Endothelial cell of umbilical vein (primary cell): ENCODE measurements around the gene HERPUD1. TPM values are rescaled to one million over a fixed set of nuclear protein-coding genes. Genes with fewer than 3 reads are reported as not detected.

Source experiments
- BruUV-seq: library from RNA; stranded (reverse); fragments of 400-500 nt; replicated peaks from 2 replicates; lab custom pipeline; 2021; lab: Mats Ljungman, UMichigan
- CTCF ChIA-PET: fragments of 300-600, 350-600 bp; sonication (Branson Sonifier 250); formaldehyde crosslinking; loops from one replicate; lab custom pipeline; 2021; ENCODE audit warnings: antibody characterized with exemption, inconsistent platforms; lab: Charles Lee
- POLR2A ChIA-PET: fragments of 300-600, 350-600 bp; sonication (Branson Sonifier 250); formaldehyde crosslinking; loops from one replicate; lab custom pipeline; 2021; ENCODE audit warnings: antibody characterized with exemption, inconsistent platforms; lab: Charles Lee
- DNase-seq: peaks from one replicate; pipeline ENCODE4 v3.0.0-alpha.2; 2011; ENCODE audit warnings: low read depth, low spot score
- FAIRE-seq: peaks from 2 replicates; lab custom pipeline; 2011; peaks lifted over from hg19 to GRCh38; lab: Jason Lieb, UNC
- H2AFZ ChIP-seq: 2 replicates; pipeline ENCODE4 v1.6.0; 2012; ENCODE audit warnings: low read depth, low read length, control low read depth, inconsistent platforms
- H3K27ac ChIP-seq: 2 replicates; pipeline ENCODE4 v1.5.1; 2011; ENCODE audit warnings: low read depth, mild to moderate bottlenecking, control low read depth, low read length, moderate library complexity; ENCODE audit not compliant: insufficient read depth
- H3K27me3 ChIP-seq, 2 experiments: 2 replicates each; pipeline versions ENCODE4 v1.6.0 to v1.6.1; 2011; ENCODE audit warnings: low read length in 2 of 2, mixed read lengths in 1 of 2; ENCODE audit not compliant: control insufficient read depth in 2 of 2, insufficient read depth in 2 of 2
- H3K36me3 ChIP-seq, 2 experiments: 2 replicates in 1 of 2; 3 replicates in 1 of 2; pipeline ENCODE4 v1.5.1; 2011; ENCODE audit warnings: low read length in 2 of 2, mild to moderate bottlenecking in 1 of 2, moderate library complexity in 1 of 2; ENCODE audit not compliant: control insufficient read depth in 2 of 2, insufficient read depth in 2 of 2; ENCODE audit errors: extremely low read depth in 1 of 2
- H3K4me1 ChIP-seq: 3 replicates; pipeline ENCODE4 v1.5.1; 2011; ENCODE audit warnings: mild to moderate bottlenecking, low read length; ENCODE audit not compliant: control insufficient read depth, insufficient read depth; ENCODE audit errors: extremely low read depth
- H3K4me2 ChIP-seq: 2 replicates; pipeline ENCODE4 v1.6.1; 2011; ENCODE audit warnings: low read length, control low read depth, mixed read lengths; ENCODE audit not compliant: insufficient read depth
- H3K4me3 ChIP-seq, 3 experiments: fragments of 200-600 bp in 1 of 3; sonication (generic), shearing (Covaris generic) in 1 of 3; replicated peaks in 1 of 3; 2 replicates each; pipeline ENCODE4 v1.5.1; 2011 to 2016; ENCODE audit warnings: control low read depth in 3 of 3, low read length in 3 of 3, mild to moderate bottlenecking in 2 of 3, inconsistent platforms in 1 of 3, low read depth in 1 of 3, moderate library complexity in 1 of 3; ENCODE audit not compliant: insufficient read depth in 1 of 3
- H3K79me2 ChIP-seq: 2 replicates; pipeline ENCODE4 v1.6.0; 2012; ENCODE audit warnings: low read length, inconsistent platforms; ENCODE audit not compliant: control insufficient read depth, insufficient read depth
- H3K9ac ChIP-seq: replicated peaks from 2 replicates; pipeline ENCODE3; 2011; ENCODE audit warnings: low read length, control low read depth; ENCODE audit not compliant: insufficient read depth; ENCODE audit errors: extremely low read depth
- H3K9me1 ChIP-seq: replicated peaks from 3 replicates; pipeline ENCODE4 v1.6.0; 2011; ENCODE audit warnings: mild to moderate bottlenecking, low read length; ENCODE audit not compliant: control insufficient read depth, insufficient read depth; ENCODE audit errors: extremely low read depth
- H3K9me3 ChIP-seq: replicated peaks from 2 replicates; pipeline ENCODE4 v1.5.1; 2012; ENCODE audit warnings: low read length, inconsistent platforms; ENCODE audit not compliant: control insufficient read depth, insufficient read depth
- H4K20me1 ChIP-seq: replicated peaks from 2 replicates; pipeline ENCODE3; 2011; ENCODE audit warnings: mild to moderate bottlenecking, low read length; ENCODE audit not compliant: control insufficient read depth, insufficient read depth; ENCODE audit errors: extremely low read depth
- EZH2 ChIP-seq: IDR thresholded peaks from 2 replicates; pipeline ENCODE4 v1.6.1; 2012; ENCODE audit warnings: borderline replicate concordance, low read depth, mild to moderate bottlenecking, moderate library complexity, low read length, inconsistent platforms; ENCODE audit not compliant: severe bottlenecking
- FOS ChIP-seq: IDR thresholded peaks from 2 replicates; pipeline ENCODE4 v1.6.1; 2011; ENCODE audit warnings: mild to moderate bottlenecking, low read length, moderate library complexity, borderline replicate concordance; ENCODE audit not compliant: insufficient read depth
- GATA2 ChIP-seq: IDR thresholded peaks from 2 replicates; pipeline ENCODE4 v1.7.0; 2011; ENCODE audit warnings: low read depth, mild to moderate bottlenecking, moderate library complexity, mixed read lengths, low read length; ENCODE audit not compliant: insufficient read length, insufficient read depth
- JUN ChIP-seq: IDR thresholded peaks from 2 replicates; pipeline ENCODE4 v1.6.1; 2011; ENCODE audit warnings: borderline replicate concordance, low read depth; ENCODE audit not compliant: insufficient read length, insufficient read depth
- MAX ChIP-seq: IDR thresholded peaks from 2 replicates; pipeline ENCODE4 v1.6.1; 2011; ENCODE audit not compliant: insufficient read depth, insufficient read length
- MYC ChIP-seq: IDR thresholded peaks from one replicate; pipeline ENCODE4 v1.6.1; 2011; ENCODE audit warnings: mild to moderate bottlenecking, low read depth, low read length
- POLR2A ChIP-seq: IDR thresholded peaks from 2 replicates; pipeline ENCODE4 v1.6.1; 2012; ENCODE audit warnings: low read depth, mild to moderate bottlenecking, control low read depth, low read length
- POLR2AphosphoS5 ChIP-seq: IDR thresholded peaks from 2 replicates; pipeline ENCODE4 v1.6.1; 2012; ENCODE audit warnings: low read depth, mild to moderate bottlenecking, control low read depth, low read length, moderate library complexity; ENCODE audit not compliant: insufficient read depth
- dilution Hi-C: fragments of 300-500 bp; cut with MboI; formaldehyde crosslinking; loops from one replicate; pipeline ENCODE4 v1.15.0; 2019; ENCODE audit warnings: low sequenced_read_pairs; ENCODE audit not compliant: extremely low pct_ligation_motif_present
- intact Hi-C: fragments of 100-400 bp; cut with micrococcal nuclease; formaldehyde crosslinking; loops from one replicate; pipeline ENCODE4 v1.10.0; 2022
- polyA plus RNA-seq, 4 experiments: library from polyadenylated mRNA; depleted of rRNA in 3 of 4; stranded (reverse) in 3 of 4; unstranded in 1 of 4; fragments of >200 nt; gene quantifications; 2 replicates each; pipeline versions ENCODE4 v1.2.1 to v1.2.3, GENCODE V29; 2011 to 2012; ENCODE audit warnings: missing spikeins in 1 of 4
- total RNA-seq: library from RNA; stranded (reverse); gene quantifications from 2 replicates; pipeline ENCODE4 v1.2.3, GENCODE V29; 2021
- TF ChIP-seq, protein P1 (sequence below), 2 donors: IDR thresholded peaks; 1 replicate in 1 of 2; 2 replicates in 1 of 2; pipeline ENCODE4 v1.5.1; 2011; ENCODE audit warnings: low read length in 2 of 2, mild to moderate bottlenecking in 2 of 2, moderate library complexity in 2 of 2, control low read depth in 1 of 2, inconsistent platforms in 1 of 2, low read depth in 1 of 2; ENCODE audit not compliant: insufficient read depth in 1 of 2; ENCODE audit errors: extremely low read depth in 1 of 2

The HERPUD1 gene
- total and polyA plus RNA-seq, 2 donors (not counting 3 experiments of a cell fraction or from before 2014, with no cell fraction given), result 107 to 109 TPM

GRCh38 chr16:56936950-56937349, 5.0 kb downstream of the HERPUD1 start:
- Histone ChIP-seq H3K4me2 (no peak overlapping the region), H2AFZ (no peak overlapping the region), H3K9me3 (no peaks in the 10 kb centered on the region), H3K4me3 (no peak overlapping the region), H3K4me1 (peaks cover 21% of the 10 kb centered on the region), H3K79me2 (peaks cover 50% of the 10 kb centered on the region), H3K9ac (no peak overlapping the region), H4K20me1 (peaks cover 19% of the 10 kb centered on the region), H3K27me3 (no peaks in the 10 kb centered on the region), H3K27ac (no peak overlapping the region), H3K36me3 (peaks cover 31 to 40% of the 10 kb centered on the region in 2 experiments), H3K9me1 (no peaks in the 10 kb centered on the region)
- intact Hi-C loops, result no loop called here
- ChIA-PET CTCF (interaction anchor here (1.3 to 2.3 kb wide), 2 partner anchors 14 to 144 kb away, joined by 3 to 10 read pairs; no protein-coding TSS in a partner anchor), POLR2A (no interaction called here)
- DNase-seq (no peak), FAIRE-seq (no peak)
- no TSS peak for BruUV-seq
- dilution Hi-C loops, result no loop called here
- TF ChIP-seq POLR2AphosphoS5, result no peak
- TF ChIP-seq FOS, result no peak
- no peak for TF ChIP-seq MAX
- TF ChIP-seq POLR2A, result no peak
- no peak for TF ChIP-seq JUN
- no peak for TF ChIP-seq EZH2
- no peak for TF ChIP-seq MYC
- TF ChIP-seq GATA2, result no peak
- TF ChIP-seq, protein P1, sequence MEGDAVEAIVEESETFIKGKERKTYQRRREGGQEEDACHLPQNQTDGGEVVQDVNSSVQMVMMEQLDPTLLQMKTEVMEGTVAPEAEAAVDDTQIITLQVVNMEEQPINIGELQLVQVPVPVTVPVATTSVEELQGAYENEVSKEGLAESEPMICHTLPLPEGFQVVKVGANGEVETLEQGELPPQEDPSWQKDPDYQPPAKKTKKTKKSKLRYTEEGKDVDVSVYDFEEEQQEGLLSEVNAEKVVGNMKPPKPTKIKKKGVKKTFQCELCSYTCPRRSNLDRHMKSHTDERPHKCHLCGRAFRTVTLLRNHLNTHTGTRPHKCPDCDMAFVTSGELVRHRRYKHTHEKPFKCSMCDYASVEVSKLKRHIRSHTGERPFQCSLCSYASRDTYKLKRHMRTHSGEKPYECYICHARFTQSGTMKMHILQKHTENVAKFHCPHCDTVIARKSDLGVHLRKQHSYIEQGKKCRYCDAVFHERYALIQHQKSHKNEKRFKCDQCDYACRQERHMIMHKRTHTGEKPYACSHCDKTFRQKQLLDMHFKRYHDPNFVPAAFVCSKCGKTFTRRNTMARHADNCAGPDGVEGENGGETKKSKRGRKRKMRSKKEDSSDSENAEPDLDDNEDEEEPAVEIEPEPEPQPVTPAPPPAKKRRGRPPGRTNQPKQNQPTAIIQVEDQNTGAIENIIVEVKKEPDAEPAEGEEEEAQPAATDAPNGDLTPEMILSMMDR (IDR thresholded peaks at IDR 0.05; ENCODE audit: extremely low read depth in 1 of 2, insufficient read depth in 1 of 2, low read depth in 1 of 2, low read length in 2 of 2), result no peak
